SU-DHL-6 (cell line): Measurements from ENCODE around the gene ZGRF1.

Experiments
- H2AFZ ChIP-seq: fragments of 200-600 bp; sonication (generic); 2 replicates; pipeline ENCODE4 v1.6.1; 2014; ENCODE audit warnings: low read depth, mild to moderate bottlenecking, moderate library complexity, mixed read lengths, antibody characterized with exemption, low read length; ENCODE audit not compliant: severe bottlenecking
- H3F3A ChIP-seq: fragments of 200-600 bp; shearing (Covaris generic); 2 replicates; pipeline ENCODE4 v1.6.0; 2016; ENCODE audit warnings: antibody characterized with exemption, mild to moderate bottlenecking; ENCODE audit not compliant: insufficient read depth
- H3K27ac ChIP-seq: fragments of 200-600 bp; sonication (generic); 2 replicates; pipeline ENCODE4 v1.5.1; 2016; ENCODE audit warnings: low read depth, mild to moderate bottlenecking, low read length, moderate library complexity, mixed read lengths
- H3K27me3 ChIP-seq: fragments of 200-600 bp; sonication (generic), shearing (Covaris generic); 2 replicates; pipeline ENCODE4 v1.6.0; 2014; ENCODE audit warnings: mild to moderate bottlenecking, low read length
- H3K36me3 ChIP-seq: fragments of 200-600 bp; sonication (generic); 2 replicates; pipeline ENCODE4 v1.6.1; 2014; ENCODE audit warnings: mild to moderate bottlenecking, low read length, mixed read lengths
- H3K4me2 ChIP-seq: fragments of 300-600, 200-600 bp; shearing (Covaris generic), sonication (generic); 2 replicates; pipeline ENCODE4 v1.6.0; 2014; ENCODE audit warnings: low read length, low read depth, mild to moderate bottlenecking; ENCODE audit not compliant: poor library complexity, severe bottlenecking
- H3K4me3 ChIP-seq: fragments of 200-600 bp; sonication (generic); 2 replicates; pipeline ENCODE4 v1.5.1; 2014; ENCODE audit warnings: antibody characterized with exemption, low read length, mild to moderate bottlenecking, mixed read lengths; ENCODE audit not compliant: insufficient read depth, poor library complexity, severe bottlenecking
- H3K79me2 ChIP-seq: fragments of 200-600 bp; sonication (generic); 2 replicates; pipeline ENCODE4 v1.6.1; 2014; ENCODE audit warnings: mild to moderate bottlenecking, low read length, moderate library complexity; ENCODE audit not compliant: insufficient read depth
- H3K9ac ChIP-seq: fragments of 200-600 bp; sonication (generic); 2 replicates; pipeline ENCODE4 v1.7.0; 2014; ENCODE audit warnings: mild to moderate bottlenecking, low read length
- H3K9me2 ChIP-seq: fragments of 200-600 bp; sonication (generic); replicated peaks from 2 replicates; pipeline ENCODE4 v1.6.1; 2014; ENCODE audit warnings: low read length; ENCODE audit not compliant: insufficient read depth
- H3K9me3 ChIP-seq: fragments of 200-600 bp; sonication (generic); 2 replicates; pipeline ENCODE4 v1.6.1; 2014; ENCODE audit warnings: low read length, mixed read lengths; ENCODE audit not compliant: insufficient read depth
- H4K20me1 ChIP-seq: fragments of 200-600 bp; sonication (generic); 2 replicates; pipeline ENCODE4 v1.6.1; 2014; ENCODE audit warnings: low read depth, mild to moderate bottlenecking, antibody characterized with exemption, low read length, moderate library complexity, mixed read lengths
- CTCF ChIP-seq: fragments of 200-600 bp; sonication (generic); IDR thresholded peaks from one replicate; pipeline ENCODE4 v1.5.1; 2017; ENCODE audit warnings: antibody characterized with exemption, mild to moderate bottlenecking, low read length, moderate library complexity; ENCODE audit not compliant: insufficient read depth, poor library complexity, severe bottlenecking
- EZH2phosphoT487 ChIP-seq: fragments of 200-600 bp; sonication (generic), shearing (Covaris generic); conservative IDR thresholded peaks from 2 replicates; pipeline ENCODE4 v1.6.1; 2018; ENCODE audit warnings: mild to moderate bottlenecking, antibody characterized with exemption, low read length, moderate library complexity, mixed read lengths

The ZGRF1 gene

GRCh38 chr4:112604589-112604988, 32.1 kb downstream of the ZGRF1 start:
- no peaks in the 10 kb centered on the region for H3K36me3 ChIP-seq
- H3K9ac ChIP-seq: no peak overlapping the region
- no peaks in the 10 kb centered on the region for H3F3A ChIP-seq
- no peak overlapping the region for H3K4me2 ChIP-seq
- H3K9me3 ChIP-seq: no peaks in the 10 kb centered on the region
- H3K79me2 ChIP-seq: no peaks in the 10 kb centered on the region
- no peak overlapping the region for H2AFZ ChIP-seq
- H3K27me3 ChIP-seq: no peaks in the 10 kb centered on the region
- no peaks in the 10 kb centered on the region for H4K20me1 ChIP-seq
- no peaks in the 10 kb centered on the region for H3K9me2 ChIP-seq
- no peak overlapping the region for H3K27ac ChIP-seq
- TF ChIP-seq CTCF: no peak
- TF ChIP-seq EZH2phosphoT487: no peak
- H3K4me3 ChIP-seq: no peak overlapping the region

GRCh38 chr4:112594993-112595392, 41.7 kb downstream of the ZGRF1 start:
- H3K9me3 ChIP-seq: no peaks in the 10 kb centered on the region
- no peak overlapping the region for H3K27ac ChIP-seq
- H3K9me2 ChIP-seq: no peaks in the 10 kb centered on the region
- H3F3A ChIP-seq: no peaks in the 10 kb centered on the region
- no peaks in the 10 kb centered on the region for H3K79me2 ChIP-seq
- H3K4me2 ChIP-seq: no peak overlapping the region
- no peaks in the 10 kb centered on the region for H4K20me1 ChIP-seq
- H3K9ac ChIP-seq: no peak overlapping the region
- H2AFZ ChIP-seq: no peak overlapping the region
- TF ChIP-seq CTCF (no peak), EZH2phosphoT487 (no peak)
- H3K27me3 ChIP-seq: no peaks in the 10 kb centered on the region
- no peak overlapping the region for H3K4me3 ChIP-seq
- no peaks in the 10 kb centered on the region for H3K36me3 ChIP-seq

- Histone ChIP-seq H4K20me1 (no peaks in the 10 kb centered on the region), H3K4me2 (no peak overlapping the region), H2AFZ (no peak overlapping the region), H3K27ac (no peak overlapping the region), H3K9me3 (no peaks in the 10 kb centered on the region), H3K27me3 (no peaks in the 10 kb centered on the region), H3K4me3 (no peak overlapping the region), H3K9ac (no peak overlapping the region), H3F3A (no peaks in the 10 kb centered on the region), H3K9me2 (no peaks in the 10 kb centered on the region), H3K79me2 (no peaks in the 10 kb centered on the region), H3K36me3 (no peaks in the 10 kb centered on the region)
- TF ChIP-seq EZH2phosphoT487 (no peak), CTCF (no peak)
These were observed 43.1 kb downstream of the ZGRF1 start for GRCh38 chr4:112593438-112594133.
